ES-I3 (cell line): ENCODE results near the gene ME2.
"Not testable (repeated sequence)": the region's sequence is repeated elsewhere in the genome, so short reads cannot be mapped to it uniquely, and the experiment has no call there.

Source experiments
- H3K36me3 ChIP-seq: 2 replicates; pipeline ENCODE4 v1.6.1; 2013; ENCODE audit warnings: mild to moderate bottlenecking, low read length, control low read depth, moderate library complexity; ENCODE audit not compliant: insufficient read depth
- H3K4me1 ChIP-seq: 2 replicates; pipeline ENCODE4 v1.6.1; 2013; ENCODE audit warnings: mild to moderate bottlenecking, control low read depth, low read length; ENCODE audit not compliant: insufficient read depth
- H3K9ac ChIP-seq: 2 replicates; pipeline ENCODE4 v1.6.1; 2013; ENCODE audit warnings: low read depth, mild to moderate bottlenecking, low read length, moderate library complexity
- H3K9me3 ChIP-seq: 2 replicates; pipeline ENCODE4 v1.6.1; 2013; ENCODE audit warnings: mild to moderate bottlenecking, low read length, moderate library complexity; ENCODE audit not compliant: control insufficient read depth, insufficient read depth

The ME2 gene

GRCh38 chr18:50878345-50879301 is at the start of gene ME2:
TSS of gene ME2 (plus strand) at chr18:50879118. CDS start at chr18:50895821, 16,703 bp downstream.
- Histone ChIP-seq H3K9me3 (no peaks in the 10 kb centered on the region), H3K36me3 (no peaks in the 10 kb centered on the region), H3K4me1 (peaks cover 4% of the 10 kb centered on the region; the same call in 1 of the 2 replicates), H3K9ac (peak within 1 kb of the TSS; percentile 67)

- Histone ChIP-seq H3K4me1 (no peaks in the 10 kb centered on the region), H3K36me3 (no peaks in the 10 kb centered on the region), H3K9me3 (no peaks in the 10 kb centered on the region), H3K9ac (no peak overlapping the region)
Measured at GRCh38 chr18:50829644-50830043, 49.3 kb upstream of the ME2 start.

GRCh38 chr18:50830544-50830943 is 48.4 kb upstream of the ME2 start:
- no peaks in the 10 kb centered on the region for H3K9me3 ChIP-seq
- H3K36me3 ChIP-seq, result no peaks in the 10 kb centered on the region
- no peak overlapping the region for H3K9ac ChIP-seq
- no peaks in the 10 kb centered on the region for H3K4me1 ChIP-seq

GRCh38 chr18:50832754-50833153 is 46.2 kb upstream of the ME2 start:
- H3K4me1 ChIP-seq, result no peaks in the 10 kb centered on the region
- no peak overlapping the region for H3K9ac ChIP-seq
- no peaks in the 10 kb centered on the region for H3K36me3 ChIP-seq
- no peaks in the 10 kb centered on the region for H3K9me3 ChIP-seq

GRCh38 chr18:50833496-50833895 is 45.4 kb upstream of the ME2 start:
- not testable (repeated sequence) for H3K36me3 ChIP-seq, H3K4me1 ChIP-seq, H3K9ac ChIP-seq, H3K9me3 ChIP-seq

GRCh38 chr18:50836521-50836957 is 42.4 kb upstream of the ME2 start:
- Histone ChIP-seq H3K36me3 (no peaks in the 10 kb centered on the region; the same call in 1 of the 2 replicates), H3K9me3 (no peaks in the 10 kb centered on the region), H3K9ac (no peak overlapping the region), H3K4me1 (no peaks in the 10 kb centered on the region)

- H3K9me3 ChIP-seq, result no peaks in the 10 kb centered on the region
- H3K4me1 ChIP-seq, result no peaks in the 10 kb centered on the region
- no peak overlapping the region for H3K9ac ChIP-seq
- no peaks in the 10 kb centered on the region; the same call in 1 of the 2 replicates for H3K36me3 ChIP-seq
Measured at GRCh38 chr18:50839341-50839740, 39.6 kb upstream of the ME2 start.

- Histone ChIP-seq H3K9ac (no peak overlapping the region), H3K9me3 (no peaks in the 10 kb centered on the region), H3K36me3 (no peaks in the 10 kb centered on the region; the same call in 1 of the 2 replicates), H3K4me1 (no peaks in the 10 kb centered on the region)
Measured at GRCh38 chr18:50839996-50840395, 38.9 kb upstream of the ME2 start.

GRCh38 chr18:50842846-50843245 is 36.1 kb upstream of the ME2 start:
- Histone ChIP-seq H3K9ac (no peak overlapping the region), H3K36me3 (no peaks in the 10 kb centered on the region; the same call in 1 of the 2 replicates), H3K4me1 (no peaks in the 10 kb centered on the region), H3K9me3 (no peaks in the 10 kb centered on the region)

- Histone ChIP-seq H3K9me3 (no peaks in the 10 kb centered on the region), H3K4me1 (no peaks in the 10 kb centered on the region), H3K36me3 (no peaks in the 10 kb centered on the region), H3K9ac (no peak overlapping the region)
Measured at GRCh38 chr18:50844554-50844953, 34.4 kb upstream of the ME2 start.

- Histone ChIP-seq H3K36me3 (no peaks in the 10 kb centered on the region), H3K4me1 (no peaks in the 10 kb centered on the region), H3K9ac (no peak overlapping the region), H3K9me3 (no peaks in the 10 kb centered on the region)
Measured at GRCh38 chr18:50844960-50845359, 34.0 kb upstream of the ME2 start.

- Histone ChIP-seq H3K36me3 (no peaks in the 10 kb centered on the region), H3K9me3 (no peaks in the 10 kb centered on the region), H3K9ac (no peak overlapping the region), H3K4me1 (no peaks in the 10 kb centered on the region)
Measured at GRCh38 chr18:50847192-50847591, 31.7 kb upstream of the ME2 start.

GRCh38 chr18:50848061-50848551 is 30.8 kb upstream of the ME2 start:
- Histone ChIP-seq H3K9me3 (no peaks in the 10 kb centered on the region), H3K4me1 (no peaks in the 10 kb centered on the region), H3K9ac (no peak overlapping the region), H3K36me3 (no peaks in the 10 kb centered on the region)

- no peak overlapping the region for H3K9ac ChIP-seq
- H3K36me3 ChIP-seq, result no peaks in the 10 kb centered on the region
- no peaks in the 10 kb centered on the region for H3K9me3 ChIP-seq
- H3K4me1 ChIP-seq, result no peaks in the 10 kb centered on the region
Measured at GRCh38 chr18:50848991-50849390, 29.9 kb upstream of the ME2 start.

GRCh38 chr18:50849419-50849821 is 29.5 kb upstream of the ME2 start:
- H3K9ac ChIP-seq, result no peak overlapping the region
- no peaks in the 10 kb centered on the region for H3K4me1 ChIP-seq
- H3K36me3 ChIP-seq, result no peaks in the 10 kb centered on the region
- no peaks in the 10 kb centered on the region for H3K9me3 ChIP-seq
